ENCODE data around the gene TMEM35B. TPM values are rescaled to one million over a fixed set of nuclear protein-coding genes. Genes with fewer than 3 reads are reported as not detected.

The TMEM35B gene
- total RNA-seq (10 to 100 TPM; 43.5 to 54.8 TPM), polyA plus RNA-seq (ENCODE audit: insufficient read depth, low read depth, low replicate concordance) (55.8 TPM)
- long read RNA-seq, donor 1, transcript TMEM35B-201 (3 exons, 922 nt): major isoform, 57 of 81 reads
- long read RNA-seq, donor 1, partial matches to known transcripts: 24 of 81 reads
- long read RNA-seq, donor 1, other reads (novel, unspliced or antisense): 0 of 81 reads
- long read RNA-seq, donor 2, transcript TMEM35B-201 (3 exons, 922 nt): major isoform, 23 of 32 reads
- long read RNA-seq, donor 2, partial matches to known transcripts: 9 of 32 reads
- long read RNA-seq, donor 2, other reads (novel, unspliced or antisense): 0 of 32 reads

GRCh38 chr1:34984793-34985608 lies at the start of gene TMEM35B:
TSS of gene TMEM35B (minus strand) at chr1:34985347. CDS start at chr1:34985305, 42 bp downstream.
- TF ChIP-seq POLR2A (IDR thresholded peaks at IDR 0.05): no peak
- TF ChIP-seq CTCF (IDR thresholded peaks at IDR 0.05): peak in 1 of 3 experiments; percentile 13
- Histone ChIP-seq H3K4me1 (peaks cover 12% of the 10 kb centered on the region), H3K9me3 (no peaks in the 10 kb centered on the region), H3K27me3 (no peaks in the 10 kb centered on the region), H3K36me3 (ENCODE audit: low read depth, missing control alignments) (no peaks in the 10 kb centered on the region), H3K4me3 (peak within 1 kb of the TSS; percentile 69 to 84), H3K27ac (peak within 1 kb of the TSS; percentile 89 to 96)
- peak; percentile 75 for DNase-seq
- intact Hi-C loops (cut with DNase I; ENCODE audit: low total_unique reads): loop anchor here (10.0 kb wide), 1 partner anchor 110 kb away; no protein-coding TSS in a partner anchor
- WGBS, 2 donors: 0 to 1% methylated on average over 6 to 55 of the region's 58 CpGs

GRCh38 chr1:35033346-35033745 lies 48.2 kb upstream of the TMEM35B start:
- no peak for DNase-seq
- H3K27me3 ChIP-seq: no peaks in the 10 kb centered on the region
- H3K4me1 ChIP-seq: peaks cover 10% of the 10 kb centered on the region
- TF ChIP-seq CTCF (IDR thresholded peaks at IDR 0.05) (no peak), POLR2A (IDR thresholded peaks at IDR 0.05) (no peak)
- no peak overlapping the region for H3K27ac ChIP-seq
- H3K4me3 ChIP-seq: no peak overlapping the region
- WGBS, 2 donors: 69 to 93% methylated on average over 1 of the region's 1 CpG
- no peaks in the 10 kb centered on the region for H3K9me3 ChIP-seq
- H3K36me3 ChIP-seq (ENCODE audit: low read depth, missing control alignments): no peaks in the 10 kb centered on the region
- intact Hi-C loops (cut with DNase I; ENCODE audit: low total_unique reads): loop anchor here (5.0 kb wide), 1 partner anchor 159 kb away; the partner anchor contains the start of gene SFPQ

GRCh38 chr1:35032384-35032739 lies 47.2 kb upstream of the TMEM35B start:
- TF ChIP-seq POLR2A (IDR thresholded peaks at IDR 0.05) (no peak), CTCF (IDR thresholded peaks at IDR 0.05) (no peak)
- 68 to 72% methylated on average over 1 of the region's 1 CpG for WGBS, 2 donors
- Histone ChIP-seq H3K27me3 (no peaks in the 10 kb centered on the region), H3K27ac (peak overlapping the region in 1 of 2 donors; percentile 90), H3K4me1 (peaks cover 10% of the 10 kb centered on the region), H3K36me3 (ENCODE audit: low read depth, missing control alignments) (no peaks in the 10 kb centered on the region), H3K4me3 (peak overlapping the region; percentile 72 to 84), H3K9me3 (no peaks in the 10 kb centered on the region)
- no peak for DNase-seq
- intact Hi-C loops (cut with DNase I; ENCODE audit: low total_unique reads): loop anchor here (5.0 kb wide), 1 partner anchor 160 kb away; the partner anchor contains the start of gene SFPQ

- WGBS, 2 donors: 3% methylated on average over 17 of the region's 17 CpGs
- no peaks in the 10 kb centered on the region for H3K9me3 ChIP-seq
- DNase-seq: peak; percentile 51
Measured at GRCh38 chr1:35030756-35031446, 45.8 kb upstream of the TMEM35B start.

More at GRCh38 chr1:35030756-35031446, 45.8 kb upstream of the TMEM35B start:
- intact Hi-C loops (cut with DNase I; ENCODE audit: low total_unique reads): loop anchor here (5.0 kb wide), 1 partner anchor 161 kb away; the partner anchor contains the start of gene SFPQ
- Histone ChIP-seq H3K4me1 (peaks cover 10% of the 10 kb centered on the region), H3K36me3 (ENCODE audit: low read depth, missing control alignments) (no peaks in the 10 kb centered on the region), H3K4me3 (peak overlapping the region; percentile 72 to 84), H3K27ac (peak overlapping the region; percentile 90 to 96), H3K27me3 (no peaks in the 10 kb centered on the region)
- TF ChIP-seq POLR2A (IDR thresholded peaks at IDR 0.05) (no peak), CTCF (IDR thresholded peaks at IDR 0.05) (no peak)
